DOHH2 (cell line): ENCODE data around the gene PASD1.

Experiments used
- H3F3A ChIP-seq: fragments of 200-600 bp; sonication (generic), shearing (Covaris generic); 2 replicates; pipeline ENCODE4 v1.6.0; 2016; ENCODE audit warnings: antibody characterized with exemption, mild to moderate bottlenecking; ENCODE audit not compliant: control insufficient read depth, insufficient read depth
- H3K27ac ChIP-seq: fragments of 200-600 bp; sonication (generic); 2 replicates; pipeline ENCODE4 v1.5.1; 2014; ENCODE audit warnings: low read depth, mild to moderate bottlenecking, low read length, moderate library complexity
- H3K27me3 ChIP-seq: fragments of 200-600 bp; sonication (generic); 2 replicates; pipeline ENCODE4 v1.6.1; 2014; ENCODE audit warnings: mild to moderate bottlenecking, low read length, mixed read lengths; ENCODE audit not compliant: control insufficient read depth
- H3K36me3 ChIP-seq: fragments of 200-600 bp; sonication (generic); 2 replicates; pipeline ENCODE4 v1.6.1; 2014; ENCODE audit warnings: mild to moderate bottlenecking, low read length, moderate library complexity, mixed read lengths; ENCODE audit not compliant: control insufficient read depth
- H3K4me1 ChIP-seq: fragments of 200-600 bp; sonication (generic); 2 replicates; pipeline ENCODE4 v1.6.1; 2014; ENCODE audit warnings: mild to moderate bottlenecking, low read length, mixed read lengths; ENCODE audit not compliant: control insufficient read depth
- H3K4me2 ChIP-seq: fragments of 200-600 bp; sonication (generic); 2 replicates; pipeline ENCODE4 v1.6.0; 2014; ENCODE audit warnings: mild to moderate bottlenecking, low read length, moderate library complexity
- H3K4me3 ChIP-seq: fragments of 200-600 bp; sonication (generic); 2 replicates; pipeline ENCODE4 v1.5.1; 2014; ENCODE audit warnings: mild to moderate bottlenecking, low read length, mixed read lengths
- H3K79me2 ChIP-seq: fragments of 200-600 bp; sonication (generic); 2 replicates; pipeline ENCODE4 v1.6.1; 2014; ENCODE audit warnings: mild to moderate bottlenecking, low read length, mixed read lengths; ENCODE audit not compliant: control insufficient read depth
- H3K9me2 ChIP-seq: fragments of 200-600 bp; sonication (generic); replicated peaks from 2 replicates; pipeline ENCODE4 v1.6.1; 2014; ENCODE audit warnings: mild to moderate bottlenecking, low read length, mixed read lengths; ENCODE audit not compliant: control insufficient read depth
- H3K9me3 ChIP-seq: fragments of 200-600 bp; sonication (generic); 2 replicates; pipeline ENCODE4 v1.6.1; 2014; ENCODE audit warnings: antibody characterized with exemption, low read length, mixed read lengths; ENCODE audit not compliant: control insufficient read depth, insufficient read depth
- H4K20me1 ChIP-seq: fragments of 200-600 bp; sonication (generic); 2 replicates; pipeline ENCODE4 v1.6.0; 2014; ENCODE audit warnings: low read depth, mild to moderate bottlenecking, antibody characterized with exemption, low read length, moderate library complexity; ENCODE audit not compliant: control insufficient read depth, insufficient read depth
- CTCF ChIP-seq: fragments of 200-600 bp; sonication (generic); IDR thresholded peaks from one replicate; pipeline ENCODE4 v1.5.1; 2014; ENCODE audit warnings: antibody characterized with exemption, mild to moderate bottlenecking, low read depth, low read length; ENCODE audit not compliant: poor library complexity, severe bottlenecking
- EZH2phosphoT487 ChIP-seq: fragments of 200-600 bp; sonication (generic); IDR thresholded peaks from 2 replicates; pipeline ENCODE4 v1.6.1; 2017; ENCODE audit warnings: borderline replicate concordance, mild to moderate bottlenecking, antibody characterized with exemption, low read length, moderate library complexity, mixed read lengths

Gene PASD1

GRCh38 chrX:151710457-151710856, 147.0 kb downstream of the PASD1 start:
- no peaks in the 10 kb centered on the region for H4K20me1 ChIP-seq
- no peak overlapping the region for H3K4me2 ChIP-seq
- H3F3A ChIP-seq = no peaks in the 10 kb centered on the region
- no peaks in the 10 kb centered on the region for H3K4me1 ChIP-seq
- no peaks in the 10 kb centered on the region for H3K79me2 ChIP-seq
- no peak overlapping the region for H3K4me3 ChIP-seq
- no peaks in the 10 kb centered on the region for H3K27me3 ChIP-seq
- no peaks in the 10 kb centered on the region for H3K9me2 ChIP-seq
- TF ChIP-seq CTCF (no peak), EZH2phosphoT487 (no peak)
- no peaks in the 10 kb centered on the region for H3K9me3 ChIP-seq
- H3K27ac ChIP-seq = no peak overlapping the region
- no peaks in the 10 kb centered on the region for H3K36me3 ChIP-seq

- Histone ChIP-seq H3K9me2 (no peaks in the 10 kb centered on the region), H3K27me3 (no peaks in the 10 kb centered on the region), H3K9me3 (no peaks in the 10 kb centered on the region), H4K20me1 (no peaks in the 10 kb centered on the region), H3F3A (no peaks in the 10 kb centered on the region), H3K4me2 (no peak overlapping the region), H3K4me3 (no peak overlapping the region), H3K36me3 (no peaks in the 10 kb centered on the region), H3K27ac (no peak overlapping the region), H3K4me1 (no peaks in the 10 kb centered on the region), H3K79me2 (no peaks in the 10 kb centered on the region)
- TF ChIP-seq EZH2phosphoT487 = no peak
- no peak for TF ChIP-seq CTCF
Measured at GRCh38 chrX:151711154-151711553, 147.7 kb downstream of the PASD1 start.

GRCh38 chrX:151711787-151712186, 148.3 kb downstream of the PASD1 start:
- Histone ChIP-seq H4K20me1 (no peaks in the 10 kb centered on the region), H3K9me3 (no peaks in the 10 kb centered on the region), H3K9me2 (no peaks in the 10 kb centered on the region), H3K4me1 (no peaks in the 10 kb centered on the region), H3K27me3 (no peaks in the 10 kb centered on the region), H3K4me3 (no peak overlapping the region), H3K79me2 (no peaks in the 10 kb centered on the region), H3K27ac (no peak overlapping the region), H3K4me2 (no peak overlapping the region), H3K36me3 (no peaks in the 10 kb centered on the region), H3F3A (no peaks in the 10 kb centered on the region)
- no peak for TF ChIP-seq EZH2phosphoT487
- TF ChIP-seq CTCF = no peak

- Histone ChIP-seq H3K27me3 (no peaks in the 10 kb centered on the region), H3K4me2 (no peak overlapping the region), H3K9me2 (no peaks in the 10 kb centered on the region), H3F3A (no peaks in the 10 kb centered on the region), H3K4me3 (no peak overlapping the region), H3K27ac (no peak overlapping the region), H3K9me3 (no peaks in the 10 kb centered on the region), H3K79me2 (no peaks in the 10 kb centered on the region), H4K20me1 (no peaks in the 10 kb centered on the region), H3K4me1 (no peaks in the 10 kb centered on the region), H3K36me3 (no peaks in the 10 kb centered on the region)
- TF ChIP-seq CTCF (no peak), EZH2phosphoT487 (no peak)
Measured at GRCh38 chrX:151712253-151712652, 148.8 kb downstream of the PASD1 start.
